OCI-LY7 (cell line): Measurements from ENCODE around the gene BAIAP2L2. TPM values are rescaled to one million over a fixed set of nuclear protein-coding genes. Genes with fewer than 3 reads are reported as not detected.
A peak's percentile ranks its signal among the peaks of the same experiment; 100 is the strongest.

Experiments used
- BruUV-seq: library from RNA; stranded (reverse); fragments of 400-500 nt; replicated peaks from 2 replicates; lab custom pipeline; 2021; lab: Mats Ljungman, UMichigan
- CTCF ChIA-PET: fragments of 300-600 bp; sonication (Branson Sonifier 250); formaldehyde crosslinking; loops from one replicate; lab custom pipeline; 2022; ENCODE audit warnings: antibody characterized with exemption; ENCODE audit not compliant: unreplicated experiment; lab: Charles Lee
- POLR2A ChIA-PET: fragments of 300-600 bp; sonication (Branson Sonifier 250); formaldehyde crosslinking; loops from one replicate; lab custom pipeline; 2022; ENCODE audit warnings: antibody characterized with exemption; lab: Charles Lee
- DNase-seq: peaks from one replicate; pipeline ENCODE4 v3.0.0-alpha.2; 2015; ENCODE audit warnings: low spot score
- H2AFZ ChIP-seq: fragments of 200-600 bp; sonication (generic), shearing (Covaris generic); 2 replicates; pipeline ENCODE4 v1.6.1; 2014; ENCODE audit warnings: mild to moderate bottlenecking, antibody characterized with exemption, low read length, moderate library complexity
- H3K27ac ChIP-seq: fragments of 200-600 bp; sonication (generic); 2 replicates; pipeline ENCODE4 v1.5.1; 2014; ENCODE audit warnings: mixed run types, low read depth, mild to moderate bottlenecking, moderate library complexity, low read length, inconsistent platforms; ENCODE audit not compliant: poor library complexity, severe bottlenecking
- H3K36me3 ChIP-seq: fragments of 200-600 bp; sonication (generic); 2 replicates; pipeline ENCODE4 v1.6.1; 2014; ENCODE audit warnings: mild to moderate bottlenecking, antibody characterized with exemption, low read length, moderate library complexity, mixed read lengths; ENCODE audit not compliant: insufficient read depth
- H3K4me1 ChIP-seq: fragments of 200-600 bp; sonication (generic); 2 replicates; pipeline ENCODE4 v1.5.1; 2014; ENCODE audit warnings: mild to moderate bottlenecking, low read length; ENCODE audit not compliant: insufficient read depth, poor library complexity, severe bottlenecking
- H3K4me2 ChIP-seq: fragments of 200-600 bp; sonication (generic); 2 replicates; pipeline ENCODE4 v1.6.1; 2014; ENCODE audit warnings: mild to moderate bottlenecking, low read length
- H3K4me3 ChIP-seq: fragments of 200-600 bp; sonication (generic); 2 replicates; pipeline ENCODE4 v1.5.1; 2014; ENCODE audit warnings: mild to moderate bottlenecking, low read depth, low read length; ENCODE audit not compliant: poor library complexity, severe bottlenecking
- H3K79me2 ChIP-seq: fragments of 200-600 bp; sonication (generic); 2 replicates; pipeline ENCODE4 v1.6.1; 2016; ENCODE audit warnings: low read depth, mild to moderate bottlenecking, low read length, moderate library complexity, mixed read lengths; ENCODE audit not compliant: insufficient read depth
- H3K9me2 ChIP-seq: fragments of 200-600 bp; sonication (generic); 2 replicates; pipeline ENCODE4 v1.6.1; 2016; ENCODE audit warnings: mild to moderate bottlenecking, low read length, mixed read lengths; ENCODE audit not compliant: insufficient read depth
- H3K9me3 ChIP-seq: fragments of 200-600 bp; sonication (generic); 2 replicates; pipeline ENCODE4 v1.6.1; 2014; ENCODE audit warnings: mild to moderate bottlenecking, mixed run types, low read length, mixed read lengths
- H4K20me1 ChIP-seq: fragments of 200-600 bp; sonication (generic); 2 replicates; pipeline ENCODE4 v1.6.1; 2014; ENCODE audit warnings: mild to moderate bottlenecking, antibody characterized with exemption, low read length, moderate library complexity, mixed read lengths; ENCODE audit not compliant: insufficient read depth
- CTCF ChIP-seq: fragments of 200-600 bp; sonication (generic); conservative IDR thresholded peaks from 2 replicates; pipeline ENCODE4 v1.5.1; 2014; ENCODE audit warnings: mild to moderate bottlenecking, antibody characterized with exemption, low read length, moderate library complexity, mixed read lengths
- EZH2phosphoT487 ChIP-seq: fragments of 200-600 bp; sonication (generic); IDR thresholded peaks from 2 replicates; pipeline ENCODE4 v1.6.1; 2018; ENCODE audit warnings: low read depth, borderline replicate concordance, mild to moderate bottlenecking, mixed run types, antibody characterized with exemption, low read length, moderate library complexity, mixed read lengths
- intact Hi-C: fragments of 100-400 bp; cut with micrococcal nuclease; formaldehyde crosslinking; loops from one replicate; pipeline ENCODE4 v1.10.0; 2022; ENCODE audit not compliant: unreplicated experiment
- total RNA-seq, 2 experiments: library from RNA; depleted of rRNA in 1 of 2; stranded (reverse); fragments of >200 nt in 1 of 2; shearing (Covaris generic) in 1 of 2; gene quantifications; 2 replicates each; pipeline ENCODE4 v1.2.3, GENCODE V29; 2014 to 2022

Gene BAIAP2L2
- total RNA-seq, 2 experiments from 2014 or later: 0.35 to 1.9 TPM

- no peak overlapping the region for H3K4me2 ChIP-seq
- POLR2A ChIA-PET: no interaction called here
- H3K4me1 ChIP-seq: no peaks in the 10 kb centered on the region
- CTCF ChIA-PET: no interaction called here
- TF ChIP-seq EZH2phosphoT487 (no peak), CTCF (peak; percentile 90)
- BruUV-seq: no TSS peak
- no peaks in the 10 kb centered on the region for H3K36me3 ChIP-seq
- peak; percentile 65 for DNase-seq
- H2AFZ ChIP-seq: no peak overlapping the region
- no peak overlapping the region for H3K27ac ChIP-seq
- H3K9me2 ChIP-seq: no peaks in the 10 kb centered on the region
- no peak overlapping the region for H3K4me3 ChIP-seq
- no peaks in the 10 kb centered on the region for H4K20me1 ChIP-seq
- H3K79me2 ChIP-seq: no peaks in the 10 kb centered on the region
- intact Hi-C loops: no loop called here
- H3K9me3 ChIP-seq: no peaks in the 10 kb centered on the region
These were observed 4.3 kb upstream of the BAIAP2L2 start for GRCh38 chr22:38114484-38115398.

- Histone ChIP-seq H3K4me3 (no peak overlapping the region), H2AFZ (no peak overlapping the region), H3K27ac (no peak overlapping the region), H3K36me3 (no peaks in the 10 kb centered on the region), H3K9me3 (no peaks in the 10 kb centered on the region), H3K9me2 (no peaks in the 10 kb centered on the region), H3K79me2 (no peaks in the 10 kb centered on the region), H3K4me1 (no peaks in the 10 kb centered on the region), H4K20me1 (no peaks in the 10 kb centered on the region), H3K4me2 (no peak overlapping the region)
- no peak for DNase-seq
- intact Hi-C loops: no loop called here
- CTCF ChIA-PET: no interaction called here
- POLR2A ChIA-PET: no interaction called here
- TF ChIP-seq CTCF (no peak), EZH2phosphoT487 (no peak)
- no TSS peak for BruUV-seq
These were observed 1.9 kb upstream of the BAIAP2L2 start for GRCh38 chr22:38112381-38112780.

- TF ChIP-seq EZH2phosphoT487 (no peak), CTCF (no peak)
- Histone ChIP-seq H3K9me2 (no peaks in the 10 kb centered on the region), H3K79me2 (no peaks in the 10 kb centered on the region), H2AFZ (no peak overlapping the region), H3K4me1 (no peaks in the 10 kb centered on the region), H3K27ac (no peak overlapping the region), H3K4me3 (no peak overlapping the region), H3K36me3 (no peaks in the 10 kb centered on the region), H4K20me1 (no peaks in the 10 kb centered on the region), H3K4me2 (no peak overlapping the region), H3K9me3 (no peaks in the 10 kb centered on the region)
- ChIA-PET CTCF (no interaction called here), POLR2A (interaction anchor here (0.6 kb wide), 1 partner anchor 775 kb away, joined by 4 read pairs; no protein-coding TSS in a partner anchor)
- no peak for DNase-seq
- intact Hi-C loops: no loop called here
- no TSS peak for BruUV-seq
These were observed 1.5 kb upstream of the BAIAP2L2 start for GRCh38 chr22:38111925-38112355.
